K562 (cell line): ENCODE data around the gene LCN15. TPM values are rescaled to one million over a fixed set of nuclear protein-coding genes. Genes with fewer than 3 reads are reported as not detected.

Experiments
- ATF1 ChIP-seq, 2 experiments: fragments of 450-650 bp in 1 of 2; IDR thresholded peaks; 2 replicates each; pipeline ENCODE4 v1.6.1; 2016; ENCODE audit warnings: missing compliant biosample characterization in 1 of 2, missing genetic modification characterization in 1 of 2
- CREB3 ChIP-seq: fragments of 450-650 bp; conservative IDR thresholded peaks from 2 replicates; pipeline ENCODE4 v1.6.1; 2016; ENCODE audit warnings: missing genetic modification characterization, low read depth, mild to moderate bottlenecking, missing compliant biosample characterization, moderate library complexity
- CREM ChIP-seq: IDR thresholded peaks from 2 replicates; pipeline ENCODE4 v1.6.1; 2014; ENCODE audit warnings: antibody characterized with exemption, low read depth
- DMBX1 ChIP-seq: fragments of 250-450 bp; sonication (Bioruptor Pico); IDR thresholded peaks from 2 replicates; pipeline ENCODE4 v1.8.0; 2022; ENCODE audit warnings: inconsistent platforms, mild to moderate bottlenecking, moderate library complexity, borderline replicate concordance
- EP300 ChIP-seq: IDR thresholded peaks from 2 replicates; pipeline ENCODE4 v1.6.1; 2012; ENCODE audit warnings: low read length, improper control_type of control experiment
- IRF1 ChIP-seq: sonication (generic); formaldehyde crosslinking; IDR thresholded peaks from 2 replicates; pipeline ENCODE4 v1.8.0; 2022; ENCODE audit warnings: missing genetic modification reagents, mild to moderate bottlenecking, borderline replicate concordance
- LEF1 ChIP-seq: fragments of 450-650 bp; IDR thresholded peaks from 2 replicates; pipeline ENCODE4 v1.6.1; 2016; ENCODE audit warnings: mild to moderate bottlenecking
- MAX ChIP-seq: sonication (generic); formaldehyde crosslinking; IDR thresholded peaks from 2 replicates; pipeline ENCODE4 v1.9.0; 2022; ENCODE audit warnings: mild to moderate bottlenecking, missing genetic modification reagents
- MITF ChIP-seq: IDR thresholded peaks from 2 replicates; pipeline ENCODE4 v1.6.1; 2014; ENCODE audit warnings: antibody characterized with exemption
- MNT ChIP-seq, 2 experiments: fragments of 450-650 bp; conservative IDR thresholded peaks; 2 replicates each; pipeline ENCODE4 v1.6.1; 2017; ENCODE audit warnings: mild to moderate bottlenecking in 2 of 2, moderate library complexity in 2 of 2
- RAD51 ChIP-seq: fragments of 450-650 bp; IDR thresholded peaks from 2 replicates; pipeline ENCODE4 v1.7.1; 2016; ENCODE audit warnings: low read depth, mild to moderate bottlenecking, borderline replicate concordance
- RBFOX2 ChIP-seq: fragments of 200-400 bp; formaldehyde crosslinking; IDR thresholded peaks from 2 replicates; pipeline ENCODE4 v1.6.1; 2017; ENCODE audit warnings: low read depth, mild to moderate bottlenecking, low read length, moderate library complexity
- RCOR1 ChIP-seq, 2 experiments: IDR thresholded peaks; 2 replicates each; pipeline ENCODE4 v1.6.1; 2012; ENCODE audit warnings: low read depth in 2 of 2, low read length in 2 of 2, borderline replicate concordance in 1 of 2, improper control_type of control experiment in 1 of 2
- SUPT5H ChIP-seq: fragments of 450-650 bp; IDR thresholded peaks from 2 replicates; pipeline ENCODE4 v1.6.1; 2016
- TBP ChIP-seq: optimal IDR thresholded peaks from 2 replicates; pipeline ENCODE3; 2011; ENCODE audit warnings: low read depth, low read length, improper control_type of control experiment
- XRCC5 ChIP-seq: fragments of 200-400 bp; formaldehyde crosslinking; IDR thresholded peaks from 2 replicates; pipeline ENCODE4 v1.6.1; 2017; ENCODE audit warnings: low read depth, mild to moderate bottlenecking, low read length
- ZBTB2 ChIP-seq: fragments of 450-650 bp; IDR thresholded peaks from 2 replicates; pipeline ENCODE4 v1.6.1; 2016; ENCODE audit warnings: antibody characterized with exemption
- ZNF57 ChIP-seq: fragments of 450-650 bp; formaldehyde crosslinking; IDR thresholded peaks from 2 replicates; pipeline ENCODE4 v1.4.0; 2020; ENCODE audit warnings: mild to moderate bottlenecking, moderate library complexity
- polyA plus RNA-seq, 8 experiments: library from polyadenylated mRNA; depleted of rRNA in 4 of 8; stranded (reverse) in 5 of 8; unstranded in 3 of 8; fragments of >200 nt; fragmentation: Nextera tagmentation in 2 of 8; fragmentation: Illumina TruSeq in 1 of 8; extraction: Ambion mirVana in 2 of 8; extraction: Trizol in 1 of 8; gene quantifications; 2 replicates each; pipeline versions ENCODE4 v1.2.1 to v1.2.3, GENCODE V29; 2011 to 2014; ENCODE audit warnings: inconsistent platforms in 1 of 8, missing spikeins in 1 of 8
- total RNA-seq, 7 experiments: library from RNA; depleted of rRNA in 6 of 7; stranded (reverse); fragments of >200 nt in 6 of 7; fragmentation: Illumina TruSeq in 2 of 7; extraction: Trizol in 2 of 7; gene quantifications; 2 replicates each; pipeline versions ENCODE4 v1.2.1 to v1.2.3, GENCODE V29; 2011 to 2021; ENCODE audit warnings: low replicate concordance in 1 of 7

LCN15 gene
- total and polyA plus RNA-seq, 9 of the 15 experiments (the other 6 are each of a cell fraction or from before 2014, with no cell fraction given) = 0.66 TPM; not detected in 8

GRCh38 chr9:136784997-136785361, 20.7 kb upstream of the LCN15 start (continued):
- no peak for TF ChIP-seq MAX (CRISPR knock-in tag)
- TF ChIP-seq EP300 = peak; percentile 51
- TF ChIP-seq DMBX1 (CRISPR knock-in tag) = no peak
- no peak for TF ChIP-seq TBP
- TF ChIP-seq IRF1 (CRISPR knock-in tag) = no peak
- TF ChIP-seq CREM = peak; percentile 45; the same call in 1 of the 2 replicates
- TF ChIP-seq ATF1 (CRISPR knock-in tag; IDR thresholded peaks at IDR 0.05) = no peak
- peak; percentile 51; the same call in 1 of the 2 replicates for TF ChIP-seq ATF1 (tag; IDR thresholded peaks at IDR 0.05)
- TF ChIP-seq RBFOX2 = peak; percentile 48; the same call in 1 of the 2 replicates
- peak; percentile 63; the same call in 1 of the 2 replicates for TF ChIP-seq RAD51
- 0 out of 2 replicates have a peak, but pooled peaks have one; percentile 41 for TF ChIP-seq LEF1
- 0 out of 2 replicates have a peak, but pooled peaks have one; percentile 39 for TF ChIP-seq ZBTB2
- peak; percentile 61; the same call in 1 of the 2 replicates for TF ChIP-seq MITF
- 0 out of 2 replicates have a peak, but pooled peaks have one; percentile 47 for TF ChIP-seq SUPT5H
- TF ChIP-seq CREB3 = 0 out of 2 replicates have a peak, but pooled peaks have one; percentile 53
- peak; percentile 39 to 67; a peak in 3 of 4 replicates for TF ChIP-seq MNT (conservative IDR thresholded peaks at IDR 0.05)
- TF ChIP-seq XRCC5 = no peak
- TF ChIP-seq ZNF57 (CRISPR knock-in tag) = no peak
- TF ChIP-seq RCOR1 (IDR thresholded peaks at IDR 0.05; ENCODE audit: borderline replicate concordance in 1 of 2, low read depth in 2 of 2, low read length in 2 of 2) = 0 out of 4 replicates have a peak, but pooled peaks of 1 of the 2 experiments have one; percentile 55
